ENCODE data around the gene PAM16. TPM values are rescaled to one million over a fixed set of nuclear protein-coding genes. Genes with fewer than 3 reads are reported as not detected.
"Not testable (repeated sequence)": the region's sequence is repeated elsewhere in the genome, so short reads cannot be mapped to it uniquely, and the experiment has no call there.

PAM16 gene
- total RNA-seq = 21.2 TPM

- DNase-seq = peak; percentile 92
These were observed at the start of gene PAM16 for GRCh38 chr16:4350787-4351659. Gene PAM16, minus strand, starts transcription at chr16:4351321. Its CDS starts 87 bp downstream, at chr16:4351234.

- DNase-seq = no peak
These were observed 48.0 kb upstream of the PAM16 start for GRCh38 chr16:4399001-4399730.

- DNase-seq = no peak
These were observed 44.1 kb upstream of the PAM16 start for GRCh38 chr16:4395055-4395726.

- not testable (repeated sequence) for DNase-seq
These were observed 42.7 kb upstream of the PAM16 start for GRCh38 chr16:4393850-4394249.

GRCh38 chr16:4393240-4393600 lies 42.1 kb upstream of the PAM16 start:
- no peak for DNase-seq

- DNase-seq = no peak
These were observed 41.5 kb upstream of the PAM16 start for GRCh38 chr16:4392382-4393239.

- no peak for DNase-seq
These were observed 40.7 kb upstream of the PAM16 start for GRCh38 chr16:4391631-4392381.

- no peak for DNase-seq
These were observed 39.4 kb upstream of the PAM16 start for GRCh38 chr16:4390266-4391260.

GRCh38 chr16:4389051-4389955 lies 38.2 kb upstream of the PAM16 start:
- DNase-seq = no peak

GRCh38 chr16:4388271-4389021 lies 37.3 kb upstream of the PAM16 start:
- no peak for DNase-seq

GRCh38 chr16:4387781-4388180 lies 36.7 kb upstream of the PAM16 start:
- no peak for DNase-seq

- DNase-seq = no peak
These were observed 35.9 kb upstream of the PAM16 start for GRCh38 chr16:4386951-4387565.

GRCh38 chr16:4386451-4386805 lies 35.3 kb upstream of the PAM16 start:
- DNase-seq = no peak

GRCh38 chr16:4385789-4386450 lies 34.8 kb upstream of the PAM16 start:
- DNase-seq = no peak

- DNase-seq = no peak
These were observed 34.1 kb upstream of the PAM16 start for GRCh38 chr16:4385066-4385788.

GRCh38 chr16:4384509-4384942 lies 33.4 kb upstream of the PAM16 start:
- no peak for DNase-seq

Data from occipital lobe (tissue), 2 donors.